ENCODE data around the gene ATMIN. TPM values are rescaled to one million over a fixed set of nuclear protein-coding genes. Genes with fewer than 3 reads are reported as not detected.

ATMIN gene
- total RNA-seq, 1 donor from 2014 or later, result 40.0 TPM

GRCh38 chr16:81066681-81067080 lies 31.0 kb downstream of the ATMIN start:
- H3K4me3 ChIP-seq (ENCODE audit: insufficient read depth, low read depth, low read length), result no peak overlapping the region
- no peaks in the 10 kb centered on the region for H3K27me3 ChIP-seq (ENCODE audit: insufficient read depth, low read length)
- Mint-ChIP-seq H3K9me3 (ENCODE audit: unreplicated experiment) (no peaks in the 10 kb centered on the region), H3K4me3 (ENCODE audit: unreplicated experiment) (no peak overlapping the region), H3K36me3 (ENCODE audit: low read depth, unreplicated experiment) (no peaks in the 10 kb centered on the region), H3K4me1 (ENCODE audit: low read depth, unreplicated experiment) (no peaks in the 10 kb centered on the region), H3K27ac (ENCODE audit: unreplicated experiment) (no peak overlapping the region), H3K27me3 (ENCODE audit: low read depth, unreplicated experiment) (no peaks in the 10 kb centered on the region)
- no peaks in the 10 kb centered on the region for H3K9me3 ChIP-seq (ENCODE audit: insufficient read depth, low read depth, low read length)
- H3K9ac ChIP-seq (ENCODE audit: low read length), result no peak overlapping the region
- no peaks in the 10 kb centered on the region for H3K36me3 ChIP-seq (ENCODE audit: insufficient read depth, low read length)
- H2AFZ ChIP-seq (ENCODE audit: low read depth, low read length), result no peak overlapping the region
- FAIRE-seq (no peak), DNase-seq (ENCODE audit: low read depth) (no peak)
- H3K79me2 ChIP-seq (ENCODE audit: insufficient read depth, low read length), result no peaks in the 10 kb centered on the region
- no peak overlapping the region for H3K27ac ChIP-seq (ENCODE audit: low read depth, low read length)
- H3K4me2 ChIP-seq (ENCODE audit: low read length), result no peak overlapping the region
- H4K20me1 ChIP-seq (ENCODE audit: insufficient read depth, low read length), result no peaks in the 10 kb centered on the region
- no peak for TF ChIP-seq EZH2 (IDR thresholded peaks at IDR 0.05; ENCODE audit: insufficient read depth, low read length)
- no peak for TF ChIP-seq CTCF (IDR thresholded peaks at IDR 0.05; ENCODE audit: insufficient read depth, low read depth, low read length)
- no peaks in the 10 kb centered on the region for H3K4me1 ChIP-seq (ENCODE audit: insufficient read depth, low read length)

- no peak overlapping the region for H3K9ac ChIP-seq (ENCODE audit: low read length)
- Mint-ChIP-seq H3K4me3 (ENCODE audit: unreplicated experiment) (no peak overlapping the region), H3K27ac (ENCODE audit: unreplicated experiment) (no peak overlapping the region), H3K9me3 (ENCODE audit: unreplicated experiment) (no peaks in the 10 kb centered on the region), H3K27me3 (ENCODE audit: low read depth, unreplicated experiment) (no peaks in the 10 kb centered on the region), H3K36me3 (ENCODE audit: low read depth, unreplicated experiment) (no peaks in the 10 kb centered on the region), H3K4me1 (ENCODE audit: low read depth, unreplicated experiment) (no peaks in the 10 kb centered on the region)
- H3K9me3 ChIP-seq (ENCODE audit: insufficient read depth, low read depth, low read length), result no peaks in the 10 kb centered on the region
- TF ChIP-seq CTCF (IDR thresholded peaks at IDR 0.05; ENCODE audit: insufficient read depth, low read depth, low read length), result no peak
- TF ChIP-seq EZH2 (IDR thresholded peaks at IDR 0.05; ENCODE audit: insufficient read depth, low read length), result no peak
- FAIRE-seq, result no peak
- H3K36me3 ChIP-seq (ENCODE audit: insufficient read depth, low read length), result no peaks in the 10 kb centered on the region
- no peak overlapping the region for H3K27ac ChIP-seq (ENCODE audit: low read depth, low read length)
- no peaks in the 10 kb centered on the region for H3K79me2 ChIP-seq (ENCODE audit: insufficient read depth, low read length)
- no peak overlapping the region for H3K4me2 ChIP-seq (ENCODE audit: low read length)
- no peak overlapping the region for H2AFZ ChIP-seq (ENCODE audit: low read depth, low read length)
- no peak for DNase-seq (ENCODE audit: low read depth)
- H3K4me1 ChIP-seq (ENCODE audit: insufficient read depth, low read length), result no peaks in the 10 kb centered on the region
- H4K20me1 ChIP-seq (ENCODE audit: insufficient read depth, low read length), result no peaks in the 10 kb centered on the region
- H3K4me3 ChIP-seq (ENCODE audit: insufficient read depth, low read depth, low read length), result no peak overlapping the region
- H3K27me3 ChIP-seq (ENCODE audit: insufficient read depth, low read length), result no peaks in the 10 kb centered on the region
Measured at GRCh38 chr16:81067166-81067565, 31.5 kb downstream of the ATMIN start.

- no peak for TF ChIP-seq EZH2 (IDR thresholded peaks at IDR 0.05; ENCODE audit: insufficient read depth, low read length)
- no peak for TF ChIP-seq CTCF (IDR thresholded peaks at IDR 0.05; ENCODE audit: insufficient read depth, low read depth, low read length)
- Mint-ChIP-seq H3K27me3 (ENCODE audit: low read depth, unreplicated experiment) (no peaks in the 10 kb centered on the region), H3K9me3 (ENCODE audit: unreplicated experiment) (no peaks in the 10 kb centered on the region), H3K4me3 (ENCODE audit: unreplicated experiment) (no peak overlapping the region), H3K27ac (ENCODE audit: unreplicated experiment) (no peak overlapping the region), H3K4me1 (ENCODE audit: low read depth, unreplicated experiment) (no peaks in the 10 kb centered on the region), H3K36me3 (ENCODE audit: low read depth, unreplicated experiment) (no peaks in the 10 kb centered on the region)
- no peak overlapping the region for H3K27ac ChIP-seq (ENCODE audit: low read depth, low read length)
- FAIRE-seq (no peak), DNase-seq (ENCODE audit: low read depth) (no peak)
- no peaks in the 10 kb centered on the region for H3K79me2 ChIP-seq (ENCODE audit: insufficient read depth, low read length)
- H2AFZ ChIP-seq (ENCODE audit: low read depth, low read length), result no peak overlapping the region
- no peaks in the 10 kb centered on the region for H3K27me3 ChIP-seq (ENCODE audit: insufficient read depth, low read length)
- no peaks in the 10 kb centered on the region for H4K20me1 ChIP-seq (ENCODE audit: insufficient read depth, low read length)
- no peak overlapping the region for H3K9ac ChIP-seq (ENCODE audit: low read length)
- no peaks in the 10 kb centered on the region for H3K4me1 ChIP-seq (ENCODE audit: insufficient read depth, low read length)
- H3K4me2 ChIP-seq (ENCODE audit: low read length), result no peak overlapping the region
- no peak overlapping the region for H3K4me3 ChIP-seq (ENCODE audit: insufficient read depth, low read depth, low read length)
- no peaks in the 10 kb centered on the region for H3K36me3 ChIP-seq (ENCODE audit: insufficient read depth, low read length)
- H3K9me3 ChIP-seq (ENCODE audit: insufficient read depth, low read depth, low read length), result no peaks in the 10 kb centered on the region
Measured at GRCh38 chr16:81069063-81069462, 33.4 kb downstream of the ATMIN start.
